HCT116 (cell line): ENCODE data around the gene ANP32D.

Source experiments
- ATF3 ChIP-seq: IDR thresholded peaks from 2 replicates; pipeline ENCODE4 v1.6.1; 2012
- CBX3 ChIP-seq: IDR thresholded peaks from 2 replicates; pipeline ENCODE4 v1.6.1; 2012; ENCODE audit warnings: low read depth
- CEBPB ChIP-seq: IDR thresholded peaks from 2 replicates; pipeline ENCODE4 v1.6.1; 2012; ENCODE audit warnings: low read depth
- CTCF ChIP-seq, 3 experiments: fragments of 200-600 bp in 1 of 3; sonication (generic) in 1 of 3; IDR thresholded peaks in 2 of 3; conservative IDR thresholded peaks in 1 of 3; 2 replicates each; pipeline ENCODE4 v1.5.1; 2012 to 2017; ENCODE audit warnings: low read depth in 2 of 3, low read length in 2 of 3, antibody characterized with exemption in 1 of 3, borderline replicate concordance in 1 of 3, control low read depth in 1 of 3, mild to moderate bottlenecking in 1 of 3, mixed read lengths in 1 of 3, mixed run types in 1 of 3, moderate library complexity in 1 of 3; ENCODE audit not compliant: insufficient read depth in 1 of 3
- EZH2 ChIP-seq: fragments of 200-600 bp; sonication (generic); IDR thresholded peaks from 2 replicates; pipeline ENCODE4 v1.6.1; 2017; ENCODE audit warnings: antibody characterized with exemption, mixed run types
- FOSL1 ChIP-seq: IDR thresholded peaks from 2 replicates; pipeline ENCODE4 v1.6.1; 2012; ENCODE audit warnings: low read depth
- MAX ChIP-seq: IDR thresholded peaks from 2 replicates; pipeline ENCODE4 v1.6.1; 2012
- POLR2A ChIP-seq: IDR thresholded peaks from 2 replicates; pipeline ENCODE4 v1.7.0; 2011; ENCODE audit warnings: borderline replicate concordance; ENCODE audit not compliant: insufficient read depth, insufficient read length; ENCODE audit errors: extremely low read depth
- POLR2AphosphoS5 ChIP-seq: IDR thresholded peaks from 2 replicates; pipeline ENCODE4 v1.6.1; 2011; ENCODE audit warnings: mild to moderate bottlenecking, low read depth, low read length, moderate library complexity
- RAD21 ChIP-seq: IDR thresholded peaks from 2 replicates; pipeline ENCODE4 v1.6.1; 2012; ENCODE audit warnings: low read depth, mild to moderate bottlenecking
- REST ChIP-seq: IDR thresholded peaks from 2 replicates; pipeline ENCODE4 v1.6.1; 2012; ENCODE audit warnings: low read depth
- SIN3A ChIP-seq: IDR thresholded peaks from 2 replicates; pipeline ENCODE4 v1.6.1; 2012; ENCODE audit warnings: low read depth
- SP1 ChIP-seq: IDR thresholded peaks from 2 replicates; pipeline ENCODE4 v1.6.1; 2012; ENCODE audit warnings: low read depth
- ZFX ChIP-seq: fragments of 450-650 bp; IDR thresholded peaks from 2 replicates; pipeline ENCODE4 v1.6.1; 2017

GRCh38 chr12:48442179-48442847 lies 30.0 kb upstream of the ANP32D start:
- TF ChIP-seq CTCF (IDR thresholded peaks at IDR 0.05 in 2 of 3, conservative IDR thresholded peaks at IDR 0.05 in 1 of 3; ENCODE audit: borderline replicate concordance in 1 of 3, insufficient read depth in 1 of 3, low read depth in 2 of 3, low read length in 2 of 3) = peak in 2 of 3 experiments; percentile 31 to 37; a peak in 3 of 6 replicates
- TF ChIP-seq POLR2A = no peak
- TF ChIP-seq SIN3A = no peak
- TF ChIP-seq REST = no peak
- no peak for TF ChIP-seq POLR2AphosphoS5
- no peak for TF ChIP-seq CEBPB
- TF ChIP-seq FOSL1 = no peak
- no peak for TF ChIP-seq SP1
- TF ChIP-seq ATF3 = no peak
- no peak for TF ChIP-seq EZH2
- TF ChIP-seq ZFX = no peak
- no peak for TF ChIP-seq MAX
- no peak for TF ChIP-seq CBX3
- TF ChIP-seq RAD21 = no peak
